Measurements from ENCODE around the gene CCDC150.
"Not testable (repeated sequence)": the region's sequence is repeated elsewhere in the genome, so short reads cannot be mapped to it uniquely, and the experiment has no call there.

Gene CCDC150

GRCh38 chr2:196639180-196640030, at the start of gene CCDC150:
TSS of gene CCDC150 (plus strand) at chr2:196639715. CDS start at chr2:196639767, 52 bp downstream.
- peak; percentile 90 to 92 for DNase-seq (ENCODE audit: low read depth in 2 of 2)

DNA sequence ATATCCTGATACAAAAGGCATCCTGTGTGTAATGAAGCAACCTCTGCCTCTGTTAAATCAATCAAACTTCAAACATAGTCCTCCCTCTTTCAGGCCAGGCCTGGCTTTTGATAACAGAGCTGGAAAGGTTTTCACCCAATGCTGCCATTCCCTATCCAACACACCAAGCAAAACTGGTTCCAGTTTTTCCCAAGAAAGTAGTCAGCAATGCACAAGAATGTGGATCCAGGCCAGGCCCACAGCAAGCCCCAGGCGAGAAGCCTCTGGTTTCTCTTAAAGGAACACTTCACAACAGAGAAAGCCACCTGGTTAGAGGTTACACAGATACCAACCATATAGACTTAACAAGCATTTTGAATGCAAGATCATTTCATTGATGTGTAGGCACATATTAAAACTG, 49.2 kb upstream of the CCDC150 start:
- DNase-seq (ENCODE audit: low read depth in 2 of 2), result no peak

DNA sequence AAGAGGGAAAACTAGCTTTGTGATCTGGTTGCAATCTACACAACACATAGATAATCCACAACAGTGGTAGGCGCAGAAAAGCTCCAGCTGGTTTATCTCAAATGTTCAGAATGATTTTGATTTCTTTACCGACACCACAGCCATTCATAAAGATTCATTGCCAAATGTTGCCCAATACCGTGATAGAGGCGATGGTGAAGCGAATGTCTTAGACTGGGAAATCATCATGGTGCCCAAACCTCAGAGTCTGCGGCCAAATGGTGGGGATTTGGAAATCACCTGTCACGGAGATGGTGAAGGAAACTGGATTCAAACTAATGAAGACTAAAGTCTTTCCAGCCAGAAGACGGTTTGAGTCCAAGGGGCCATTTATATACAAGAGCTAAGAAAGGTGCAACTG, 48.5 kb upstream of the CCDC150 start:
- no peak for DNase-seq (ENCODE audit: low read depth in 2 of 2)

DNA sequence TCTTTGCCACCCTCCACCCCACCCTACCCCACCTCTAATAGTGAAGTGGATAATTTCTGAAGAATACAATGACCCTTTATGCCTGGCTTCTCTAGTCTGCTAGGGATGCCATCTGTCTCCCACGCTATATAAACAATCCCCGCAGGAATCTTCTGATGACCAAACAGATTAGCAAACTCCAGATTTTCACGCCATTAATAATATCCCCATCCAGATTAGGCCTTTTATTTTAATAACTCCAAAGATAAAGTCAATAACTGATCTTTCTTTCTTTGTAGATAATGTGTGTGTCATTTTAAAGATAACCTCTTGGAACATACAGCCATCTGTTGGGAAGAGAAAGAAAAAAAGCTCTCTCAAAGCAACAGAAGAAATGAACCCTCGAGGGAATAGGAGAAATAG, 47.9 kb upstream of the CCDC150 start:
- no peak for DNase-seq (ENCODE audit: low read depth in 2 of 2)

- no peak for DNase-seq (ENCODE audit: low read depth in 2 of 2)
Observed at GRCh38 chr2:196592331-196592910, 47.1 kb upstream of the CCDC150 start.

- DNase-seq (ENCODE audit: low read depth in 2 of 2), result peak in 1 of 2 donors; percentile 3
Observed at GRCh38 chr2:196592911-196593881, 46.3 kb upstream of the CCDC150 start, which contains the start of gene HECW2. TSS of gene HECW2 (minus strand) at chr2:196593554.

DNA sequence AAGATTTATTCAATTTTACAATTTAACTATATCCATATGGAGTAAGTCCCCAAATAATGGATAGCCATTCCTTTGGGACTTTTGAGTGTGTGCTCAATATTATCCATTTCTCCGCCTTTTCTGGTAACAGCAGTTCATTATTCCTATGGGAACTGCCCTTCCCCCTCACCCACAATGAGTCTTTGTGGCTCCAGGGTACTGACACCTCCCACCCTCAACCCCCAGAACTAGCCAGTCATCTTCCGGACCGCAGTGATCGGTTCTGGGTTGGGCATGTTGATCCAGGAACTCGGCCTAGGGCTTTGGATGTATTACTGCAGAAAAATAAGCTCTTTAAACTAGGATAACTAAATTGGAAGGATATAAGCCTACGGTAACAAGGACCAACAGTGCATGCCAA, 45.4 kb upstream of the CCDC150 start:
- no peak for DNase-seq (ENCODE audit: low read depth in 2 of 2)

GRCh38 chr2:196597531-196597930, 42.0 kb upstream of the CCDC150 start:
- DNase-seq (ENCODE audit: low read depth in 2 of 2), result no peak

- no peak for DNase-seq (ENCODE audit: low read depth in 2 of 2)
Observed at GRCh38 chr2:196598412-196598811, 41.1 kb upstream of the CCDC150 start.

DNA sequence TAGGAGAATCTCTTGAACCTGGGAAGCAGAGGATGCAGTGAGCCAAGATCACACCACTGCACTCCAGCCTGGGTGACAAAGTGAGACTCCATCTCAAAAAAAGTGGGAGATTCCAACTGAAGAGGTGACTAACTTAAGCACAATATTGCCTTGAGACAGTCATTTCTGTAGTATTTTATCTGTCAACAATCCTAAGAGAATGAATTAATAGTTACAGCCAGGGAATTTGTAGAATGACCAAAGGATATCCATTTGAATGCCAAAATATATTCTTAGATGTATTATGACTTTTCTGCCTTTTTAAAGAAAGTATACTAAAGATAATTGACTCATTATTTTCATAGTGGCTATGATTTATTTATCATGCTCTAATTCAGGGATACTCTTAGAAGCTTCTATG, 40.7 kb upstream of the CCDC150 start:
- no peak for DNase-seq (ENCODE audit: low read depth in 2 of 2)

DNA sequence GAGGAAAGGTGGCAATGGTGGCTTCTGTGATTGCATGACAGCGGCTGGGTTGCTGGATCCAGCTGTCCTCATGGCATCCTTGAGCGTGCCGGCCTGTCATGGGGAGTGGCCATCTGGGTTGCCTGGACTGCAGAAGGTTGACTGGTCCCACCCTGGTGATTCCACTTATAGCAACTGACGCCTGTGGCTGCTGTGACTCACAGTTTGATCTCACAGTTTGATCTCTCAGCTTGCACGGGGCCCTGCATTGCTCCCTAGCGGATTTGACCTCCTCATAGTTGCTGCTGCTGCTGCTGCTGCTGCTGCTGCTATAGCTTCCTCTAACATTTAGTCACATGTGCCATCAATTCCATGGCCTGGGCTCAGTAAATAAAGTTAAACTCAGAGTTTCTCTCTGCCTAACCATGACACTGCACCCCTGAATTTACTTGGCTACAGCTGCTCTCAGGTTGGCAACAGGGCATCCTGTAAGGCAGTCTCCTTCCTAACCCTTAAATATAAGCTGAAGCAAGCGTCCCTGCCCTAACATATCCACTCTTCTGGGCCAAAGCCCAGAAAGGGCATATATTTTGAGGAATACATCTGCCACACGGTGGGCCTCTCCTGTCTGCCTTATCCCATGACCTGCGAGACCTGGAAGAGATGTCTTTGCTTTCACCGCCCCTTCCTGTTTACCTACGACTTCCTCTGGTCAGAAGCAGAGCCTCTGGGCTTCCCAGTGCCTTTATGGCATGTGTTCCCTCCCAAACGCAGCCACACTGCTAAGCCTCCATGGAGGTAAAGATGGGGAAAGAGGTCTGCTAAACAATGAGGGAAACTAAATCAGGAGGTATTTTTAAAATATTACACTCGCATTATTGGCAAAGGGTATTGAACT, 37.8 kb upstream of the CCDC150 start:
- DNase-seq (ENCODE audit: low read depth in 2 of 2), result no peak

DNA sequence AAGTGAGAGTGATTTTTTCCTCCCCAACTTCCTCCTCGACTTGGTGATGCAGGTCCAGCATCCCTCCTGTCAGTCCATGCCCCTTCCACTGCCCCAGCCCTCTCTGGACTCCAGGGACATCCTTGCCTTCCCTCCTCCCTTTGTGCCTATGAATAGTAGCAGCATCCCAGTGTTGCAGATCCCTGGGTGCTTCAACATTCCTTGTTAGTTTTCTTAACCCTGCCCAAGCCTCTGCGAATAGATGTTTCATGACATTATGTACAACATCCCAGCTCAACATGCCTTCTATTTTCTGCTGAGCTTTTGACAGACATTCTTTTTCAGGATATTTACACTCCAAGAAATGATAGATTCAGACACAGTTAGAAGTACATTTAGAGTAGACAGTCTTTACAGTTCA, 35.3 kb upstream of the CCDC150 start:
- no peak for DNase-seq (ENCODE audit: low read depth in 2 of 2)

DNA sequence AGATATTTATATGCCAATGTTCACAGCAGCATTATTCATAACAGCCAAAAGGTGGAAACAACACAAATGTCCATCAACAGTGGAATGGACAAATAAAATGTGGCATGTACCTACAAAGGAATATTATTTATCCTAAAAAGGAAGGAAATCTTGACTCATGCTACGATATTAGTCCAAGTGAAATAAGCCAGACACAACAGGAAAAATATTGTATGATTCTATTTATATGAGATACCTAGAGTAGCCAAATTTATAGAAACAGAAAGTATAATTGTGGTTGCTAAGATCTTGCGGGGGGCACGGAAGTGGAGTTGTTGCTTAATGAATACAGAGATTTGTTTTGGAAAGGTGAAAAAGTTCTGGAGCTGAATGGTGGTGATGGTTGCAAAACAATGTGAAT, 33.0 kb upstream of the CCDC150 start:
- DNase-seq (ENCODE audit: low read depth in 2 of 2), result no peak

DNA sequence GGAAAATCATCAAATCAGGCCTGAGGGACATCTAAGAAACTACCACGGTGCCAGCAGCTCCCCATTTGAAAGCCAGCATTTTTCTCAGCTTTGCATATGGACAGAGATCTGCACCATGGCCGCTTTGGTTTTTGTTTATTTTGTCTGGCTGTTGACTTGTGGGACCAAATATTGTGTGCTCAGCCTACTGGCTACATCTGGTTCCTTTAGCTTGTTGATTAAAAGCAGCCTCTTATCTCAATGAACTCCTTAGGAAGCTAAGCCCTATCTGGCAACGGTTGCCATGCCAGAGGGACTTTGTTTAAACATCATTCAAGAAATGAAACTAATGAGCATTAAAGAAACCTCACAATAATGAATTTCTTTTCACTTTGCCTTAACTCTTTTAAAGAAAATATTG, 32.4 kb upstream of the CCDC150 start:
- no peak for DNase-seq (ENCODE audit: low read depth in 2 of 2)

DNA sequence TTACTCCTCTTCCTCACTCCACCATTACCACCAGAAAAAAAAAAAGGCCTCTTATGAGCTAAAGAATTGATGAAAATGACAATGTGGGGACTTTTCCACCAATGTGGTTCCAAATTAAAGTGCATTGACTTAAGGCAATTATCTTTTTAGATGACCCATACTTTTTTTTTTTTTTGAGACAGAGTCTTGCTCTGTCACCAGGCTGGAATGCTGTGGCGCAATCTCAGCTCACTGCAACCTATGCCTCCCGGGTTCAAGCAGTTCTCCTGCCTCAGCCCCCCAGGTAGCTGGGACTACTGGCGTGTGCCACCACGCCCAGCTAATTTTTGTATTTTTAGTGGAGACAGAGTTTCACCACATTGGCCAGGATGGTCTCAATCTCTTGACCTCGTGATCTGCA, 31.6 kb upstream of the CCDC150 start:
- DNase-seq (ENCODE audit: low read depth in 2 of 2), result not testable (repeated sequence)

GRCh38 chr2:196609806-196610205, 29.7 kb upstream of the CCDC150 start:
- no peak for DNase-seq (ENCODE audit: low read depth in 2 of 2)

DNA sequence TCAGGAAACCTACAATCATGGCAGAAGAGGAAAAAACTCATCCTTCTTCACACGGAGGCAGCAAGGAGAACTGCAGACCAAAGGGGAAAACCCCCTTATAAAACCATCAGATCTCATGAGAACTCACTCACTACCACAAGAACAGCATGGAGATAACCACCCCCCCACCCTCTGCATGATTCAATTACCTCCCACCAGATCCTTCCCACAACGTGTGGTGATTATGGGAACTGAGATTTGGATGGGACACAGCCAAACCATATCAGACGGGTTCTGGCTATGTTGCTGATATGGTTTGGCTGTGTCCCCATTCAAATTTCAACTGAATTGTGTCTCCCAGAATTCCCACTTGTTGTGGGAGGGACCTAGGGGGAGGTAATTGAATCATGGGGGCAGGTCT, 28.7 kb upstream of the CCDC150 start:
- no peak for DNase-seq (ENCODE audit: low read depth in 2 of 2)

- DNase-seq (ENCODE audit: low read depth in 2 of 2), result no peak
Observed at GRCh38 chr2:196613302-196613701, 26.2 kb upstream of the CCDC150 start.

GRCh38 chr2:196617430-196617829, 22.1 kb upstream of the CCDC150 start:
- no peak for DNase-seq (ENCODE audit: low read depth in 2 of 2)

DNA sequence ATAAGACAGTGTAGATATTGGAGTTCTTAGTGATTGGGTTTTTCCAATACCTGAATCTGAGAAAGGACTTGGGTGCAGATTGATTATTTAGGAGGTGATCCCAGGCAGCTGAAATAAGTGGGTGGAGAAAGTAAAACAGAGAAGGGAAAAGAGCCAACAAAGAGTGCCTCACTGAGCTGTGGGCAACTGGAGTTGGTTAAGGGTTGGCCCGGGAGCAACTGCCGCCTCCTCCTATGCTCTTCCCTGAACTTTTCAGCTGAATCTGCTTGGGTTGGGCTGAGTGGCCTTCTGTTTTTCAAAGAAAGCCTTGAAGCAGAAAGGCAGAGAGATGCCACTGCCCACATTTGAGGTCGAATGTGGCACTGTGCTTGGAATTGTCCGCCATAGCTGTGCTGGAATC, 20.9 kb upstream of the CCDC150 start:
- no peak for DNase-seq (ENCODE audit: low read depth in 2 of 2)

- DNase-seq (ENCODE audit: low read depth in 2 of 2), result no peak
Observed at GRCh38 chr2:196630531-196630930, 9.0 kb upstream of the CCDC150 start.

Measured in stimulated activated CD8-positive, alpha-beta memory T cell treated with anti-CD3 and anti-CD28 coated beads, Interleukin-2, amount 100 ng/mL, for 48 hours (primary cell).